Pancreas (tissue), 10 donors: ENCODE results near the gene MBD3L4. TPM values are rescaled to one million over a fixed set of nuclear protein-coding genes. Genes with fewer than 3 reads are reported as not detected.

ENCODE experiments used
- ATAC-seq, 4 donors: fragments of 200-7000 bp; cut with Tn5 transposase; one replicate each; pipeline versions ENCODE4 v1.8.0 to v1.9.1; 2020; ENCODE audit warnings: mild to moderate bottlenecking in 4 of 4, moderate library complexity in 4 of 4
- DNase-seq, 6 donors: peaks; one replicate each; pipeline ENCODE4 v3.0.0-alpha.2; 2020
- FAIRE-seq: peaks from 2 replicates; lab custom pipeline; 2012; peaks lifted over from hg19 to GRCh38; lab: Jason Lieb, UNC
- H3K27ac ChIP-seq, 4 donors: fragments of 200-600 bp; sonication (generic); 1 replicate in 3 of 4; 2 replicates in 1 of 4; pipeline versions ENCODE4 v1.5.0 to v1.8.0; 2020
- H3K27me3 ChIP-seq, 4 donors: fragments of 200-600 bp; one replicate each; pipeline ENCODE4 v1.8.0; 2021
- H3K36me3 ChIP-seq, 3 donors: fragments of 200-600 bp; sonication (generic) in 1 of 3; one replicate each; pipeline versions ENCODE4 v1.5.0 to v1.8.0; 2020 to 2021
- H3K4me1 ChIP-seq, 3 donors: fragments of 200-600 bp; one replicate each; pipeline ENCODE4 v1.8.0; 2021
- H3K4me3 ChIP-seq, 4 donors: fragments of 200-600 bp; sonication (generic) in 2 of 4; one replicate each; pipeline versions ENCODE4 v1.5.0 to v1.8.0; 2020 to 2021
- H3K9me3 ChIP-seq, 4 donors: fragments of 200-600 bp; one replicate each; pipeline ENCODE4 v1.8.0; 2021
- CTCF ChIP-seq, 4 donors: fragments of 200-600 bp; sonication (generic) in 3 of 4; IDR thresholded peaks; one replicate each; pipeline versions ENCODE4 v1.5.0 to v1.8.0; 2021; ENCODE audit warnings: antibody characterized with exemption in 4 of 4
- WGBS, 2 donors: extraction: QIAGEN DNeasy Blood & Tissue Kit; methylation state at CpG; one replicate each; pipeline ENCODE4 v1.1.7; 2013; 5-methylcytosine and 5-hydroxymethylcytosine counted together
- intact Hi-C, 3 donors: fragments of 100-400 bp; cut with DNase I; formaldehyde crosslinking; loops; one replicate each; pipeline versions ENCODE4 v1.11.1 to v1.14.2; 2022
- polyA plus RNA-seq, 2 donors: library from polyadenylated mRNA; stranded (reverse); fragments of 200-250 nt; gene quantifications; one replicate each; pipeline ENCODE4 v1.2.3, GENCODE V29; 2013
- total RNA-seq, 6 donors: library from RNA; stranded (reverse); fragmentation: NEBNext Ultra II Directional in 4 of 6; extraction: Animal tissue kit (Norgen Biotek cat#: 25700) in 4 of 6; gene quantifications; one replicate each; pipeline versions ENCODE4 v1.2.1 to v1.2.4, GENCODE V29; 2021 to 2023
- donor health status: healthy with polysubstance abuse.
- donor health status: DM: no; HTN: no; CAD: no; lungs with moderate emphysema.
- donor health status: DM: no; HTN: no; CAD: no.
- donor health status: control.
- donor health status: control.
- donor health status: Bipolar disorder and iron deficiency.
- donor health status: DM: yes; HTN: yes; CAD: no.
- donor health status: DM: no; HTN: no; CAD: no.
- donor health status: DM: no; HTN: no; CAD: no.
- donor health status: DM: yes; HTN: yes; CAD: no.

Gene MBD3L4
- total and polyA plus RNA-seq, 8 donors, result not detected

- no peaks in the 10 kb centered on the region for H3K27me3 ChIP-seq
- no peak overlapping the region for H3K4me3 ChIP-seq
- no peaks in the 10 kb centered on the region for H3K36me3 ChIP-seq
- H3K9me3 ChIP-seq, result no peaks in the 10 kb centered on the region
- no peak for ATAC-seq
- no peaks in the 10 kb centered on the region for H3K4me1 ChIP-seq
- H3K27ac ChIP-seq, result no peak overlapping the region
- TF ChIP-seq CTCF (IDR thresholded peaks at IDR 0.05), result no peak
- WGBS, 2 donors, result 54 to 70% methylated on average over 6 of the region's 6 CpGs
- no peak for DNase-seq
- intact Hi-C loops, result no loop called here
- no peak for FAIRE-seq
These were observed 21.2 kb downstream of the MBD3L4 start for GRCh38 chr19:7018828-7019227.

- DNase-seq, result no peak
- Histone ChIP-seq H3K27me3 (no peaks in the 10 kb centered on the region), H3K4me1 (no peaks in the 10 kb centered on the region), H3K4me3 (no peak overlapping the region), H3K9me3 (no peaks in the 10 kb centered on the region), H3K36me3 (no peaks in the 10 kb centered on the region), H3K27ac (no peak overlapping the region)
- FAIRE-seq, result no peak
- TF ChIP-seq CTCF (IDR thresholded peaks at IDR 0.05), result no peak
- 52 to 55% methylated on average over 4 of the region's 4 CpGs for WGBS, 2 donors
- ATAC-seq, result peak in 1 of 4 donors; percentile 50
- intact Hi-C loops, result no loop called here
These were observed 26.3 kb downstream of the MBD3L4 start for GRCh38 chr19:7013678-7014077.

GRCh38 chr19:7010722-7011593, 29.0 kb downstream of the MBD3L4 start:
- Histone ChIP-seq H3K4me3 (no peak overlapping the region), H3K36me3 (no peaks in the 10 kb centered on the region), H3K4me1 (no peaks in the 10 kb centered on the region), H3K9me3 (no peaks in the 10 kb centered on the region), H3K27ac (no peak overlapping the region), H3K27me3 (no peaks in the 10 kb centered on the region)
- DNase-seq (no peak), ATAC-seq (no peak), FAIRE-seq (no peak)
- TF ChIP-seq CTCF (IDR thresholded peaks at IDR 0.05), result no peak
- WGBS, 2 donors, result 62 to 81% methylated on average over 12 of the region's 12 CpGs
- intact Hi-C loops, result no loop called here

- no peak for FAIRE-seq
- no peaks in the 10 kb centered on the region for H3K36me3 ChIP-seq
- TF ChIP-seq CTCF (IDR thresholded peaks at IDR 0.05), result no peak
- no peaks in the 10 kb centered on the region for H3K27me3 ChIP-seq
- whole genome bisulfite sequencing, 2 donors, result 28 to 43% methylated on average over 4 of the region's 4 CpGs
- intact Hi-C loops, result no loop called here
- H3K4me1 ChIP-seq, result no peaks in the 10 kb centered on the region
- DNase-seq, result no peak
- no peak for ATAC-seq
- no peak overlapping the region for H3K4me3 ChIP-seq
- no peaks in the 10 kb centered on the region for H3K9me3 ChIP-seq
- no peak overlapping the region for H3K27ac ChIP-seq
These were observed 32.1 kb downstream of the MBD3L4 start for GRCh38 chr19:7007859-7008258.

GRCh38 chr19:7006135-7006704, 33.8 kb downstream of the MBD3L4 start:
- H3K27ac ChIP-seq, result no peak overlapping the region
- H3K27me3 ChIP-seq, result peaks cover 0 to 5% (median 0%) of the 10 kb centered on the region in 4 donors
- no peaks in the 10 kb centered on the region for H3K4me1 ChIP-seq
- TF ChIP-seq CTCF (IDR thresholded peaks at IDR 0.05), result no peak
- DNase-seq (no peak), FAIRE-seq (no peak), ATAC-seq (no peak)
- intact Hi-C loops, result no loop called here
- no peaks in the 10 kb centered on the region for H3K36me3 ChIP-seq
- H3K4me3 ChIP-seq, result no peak overlapping the region
- no peaks in the 10 kb centered on the region for H3K9me3 ChIP-seq
- WGBS, 2 donors, result 57 to 79% methylated on average over 11 of the region's 11 CpGs
